ENCODE results near the gene MAP3K21. TPM values are rescaled to one million over a fixed set of nuclear protein-coding genes. Genes with fewer than 3 reads are reported as not detected.

The MAP3K21 gene
- total and polyA plus RNA-seq, 2 donors = 0.94 to 1.3 TPM

DNA sequence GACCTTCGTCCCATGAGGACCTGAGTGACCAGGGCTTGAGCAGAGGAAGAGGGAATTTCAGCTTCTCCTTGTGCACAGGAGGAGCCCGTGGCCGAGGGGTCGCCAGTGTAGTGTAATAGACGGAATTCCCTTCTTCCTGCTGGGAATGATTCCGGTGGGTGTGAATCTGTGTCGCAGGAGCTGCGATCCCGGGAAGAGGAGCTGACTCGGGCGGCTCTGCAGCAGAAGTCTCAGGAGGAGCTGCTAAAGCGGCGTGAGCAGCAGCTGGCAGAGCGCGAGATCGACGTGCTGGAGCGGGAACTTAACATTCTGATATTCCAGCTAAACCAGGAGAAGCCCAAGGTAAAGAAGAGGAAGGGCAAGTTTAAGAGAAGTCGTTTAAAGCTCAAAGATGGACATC, 34.4 kb downstream of the MAP3K21 start:
- WGBS = 95% methylated on average over 19 of the region's 19 CpGs
- H3K4me1 ChIP-seq (ENCODE audit: control insufficient read depth in 2 of 2, insufficient read depth in 2 of 2, low read length in 2 of 2) = no peaks in the 10 kb centered on the region
- no peak overlapping the region for H3K4me3 ChIP-seq (ENCODE audit: low read length in 2 of 2)
- H3K27ac ChIP-seq (ENCODE audit: low read depth in 1 of 2, low read length in 1 of 2) = no peak overlapping the region
- H3K9me3 ChIP-seq (ENCODE audit: control insufficient read depth in 2 of 2, insufficient read depth in 1 of 2, low read length in 1 of 2) = no peaks in the 10 kb centered on the region
- H3K36me3 ChIP-seq (ENCODE audit: control insufficient read depth in 2 of 2, insufficient read depth in 2 of 2, low read length in 1 of 2) = no peaks in the 10 kb centered on the region
- no peak for DNase-seq (ENCODE audit: low read depth in 6 of 9, low spot score in 9 of 9)
- peaks cover 0 to 3% of the 10 kb centered on the region in 2 donors for H3K27me3 ChIP-seq (ENCODE audit: control insufficient read depth in 2 of 2, insufficient read depth in 1 of 2, low read length in 1 of 2)

DNA sequence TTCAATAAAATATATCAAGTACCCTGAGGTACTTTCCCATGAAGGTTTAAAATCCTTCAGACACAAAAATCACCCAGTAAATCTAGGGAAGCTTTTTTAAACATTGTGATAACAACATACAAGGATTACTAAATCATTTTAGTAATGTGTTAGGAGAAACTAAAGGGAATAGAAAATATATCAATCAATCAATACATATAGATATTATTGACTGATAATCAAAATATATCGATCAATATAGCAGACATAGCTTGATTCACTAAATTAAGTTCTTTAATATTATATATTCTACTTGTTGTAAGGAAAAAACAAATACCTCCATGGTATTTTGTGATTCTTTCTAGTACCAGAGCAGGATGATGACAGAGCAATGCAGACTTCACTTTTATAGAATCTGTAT, 35.2 kb downstream of the MAP3K21 start:
- Histone ChIP-seq H3K4me3 (ENCODE audit: low read length in 2 of 2) (no peak overlapping the region), H3K4me1 (ENCODE audit: control insufficient read depth in 2 of 2, insufficient read depth in 2 of 2, low read length in 2 of 2) (no peaks in the 10 kb centered on the region), H3K9me3 (ENCODE audit: control insufficient read depth in 2 of 2, insufficient read depth in 1 of 2, low read length in 1 of 2) (no peaks in the 10 kb centered on the region), H3K27me3 (ENCODE audit: control insufficient read depth in 2 of 2, insufficient read depth in 1 of 2, low read length in 1 of 2) (peaks cover 0 to 3% of the 10 kb centered on the region in 2 donors), H3K27ac (ENCODE audit: low read depth in 1 of 2, low read length in 1 of 2) (no peak overlapping the region), H3K36me3 (ENCODE audit: control insufficient read depth in 2 of 2, insufficient read depth in 2 of 2, low read length in 1 of 2) (no peaks in the 10 kb centered on the region)
- WGBS = 94% methylated on average over 1 of the region's 1 CpG
- DNase-seq (ENCODE audit: low read depth in 6 of 9, low spot score in 9 of 9) = no peak

DNA sequence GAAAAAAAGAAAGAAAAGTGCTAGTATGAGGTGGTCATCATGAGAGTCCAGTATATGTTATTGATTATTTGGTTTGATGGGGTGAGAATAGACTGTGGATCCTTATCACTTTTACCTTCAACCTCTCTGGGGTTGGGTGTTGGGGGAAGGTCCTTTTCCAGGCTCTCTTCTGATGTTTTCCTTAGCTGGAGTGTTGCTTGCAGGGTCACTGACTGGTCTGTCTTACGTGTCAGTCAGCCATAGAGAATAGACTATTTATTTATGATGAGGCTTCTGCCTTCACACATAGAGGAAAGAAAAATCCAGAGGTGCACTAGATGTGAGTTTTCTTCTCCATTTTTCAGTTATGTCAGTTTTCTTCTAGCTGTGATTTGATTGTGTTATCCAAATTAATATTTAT, 36.5 kb downstream of the MAP3K21 start:
- Histone ChIP-seq H3K4me3 (ENCODE audit: low read length in 2 of 2) (no peak overlapping the region), H3K9me3 (ENCODE audit: control insufficient read depth in 2 of 2, insufficient read depth in 1 of 2, low read length in 1 of 2) (no peaks in the 10 kb centered on the region), H3K36me3 (ENCODE audit: control insufficient read depth in 2 of 2, insufficient read depth in 2 of 2, low read length in 1 of 2) (no peaks in the 10 kb centered on the region), H3K4me1 (ENCODE audit: control insufficient read depth in 2 of 2, insufficient read depth in 2 of 2, low read length in 2 of 2) (no peaks in the 10 kb centered on the region), H3K27ac (ENCODE audit: low read depth in 1 of 2, low read length in 1 of 2) (no peak overlapping the region), H3K27me3 (ENCODE audit: control insufficient read depth in 2 of 2, insufficient read depth in 1 of 2, low read length in 1 of 2) (peaks cover 0 to 3% of the 10 kb centered on the region in 2 donors)
- DNase-seq (ENCODE audit: low read depth in 6 of 9, low spot score in 9 of 9) = no peak
- WGBS = 89% methylated on average over 1 of the region's 1 CpG

DNA sequence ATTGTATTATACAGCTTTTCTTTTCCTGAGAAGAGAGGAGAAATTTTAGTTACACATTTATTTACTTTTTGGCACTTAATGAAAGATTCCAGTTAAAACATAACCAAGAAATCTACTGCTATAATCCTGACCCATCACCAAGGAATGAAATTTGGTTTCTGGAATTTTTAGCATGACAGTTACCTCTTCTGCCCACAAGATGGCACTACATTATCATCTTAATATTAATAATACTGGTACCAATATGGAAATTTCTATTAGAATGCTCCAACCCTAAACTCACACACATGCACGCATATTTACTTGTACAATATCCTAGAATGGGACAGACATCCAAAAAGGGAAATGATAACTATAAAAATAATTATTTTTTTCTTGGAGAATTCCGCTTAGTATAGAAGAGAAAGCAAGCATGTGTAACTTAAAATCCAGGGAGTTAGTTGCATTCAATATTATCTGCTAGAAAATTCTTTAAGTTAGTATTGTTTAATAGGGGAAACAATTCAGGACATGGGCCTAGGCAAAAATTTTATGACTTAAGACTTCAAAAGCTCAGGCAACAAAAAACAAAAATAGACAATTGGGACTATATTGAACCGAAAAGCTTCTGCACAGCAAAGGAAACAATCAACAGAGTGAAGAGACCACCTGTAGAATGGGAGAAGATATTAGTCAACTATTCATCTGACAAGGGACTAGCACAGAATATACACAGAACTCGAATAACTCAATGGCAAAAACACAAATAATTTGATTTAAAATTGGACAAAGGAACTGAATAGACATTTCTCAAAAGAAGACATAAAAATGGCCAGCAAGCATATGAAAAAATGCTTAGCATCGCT, 37.4 kb downstream of the MAP3K21 start:
- peaks cover 0 to 3% of the 10 kb centered on the region in 2 donors for H3K27me3 ChIP-seq (ENCODE audit: control insufficient read depth in 2 of 2, insufficient read depth in 1 of 2, low read length in 1 of 2)
- no peak overlapping the region for H3K4me3 ChIP-seq (ENCODE audit: low read length in 2 of 2)
- H3K36me3 ChIP-seq (ENCODE audit: control insufficient read depth in 2 of 2, insufficient read depth in 2 of 2, low read length in 1 of 2) = no peaks in the 10 kb centered on the region
- 90% methylated on average over 5 of the region's 5 CpGs for WGBS
- no peaks in the 10 kb centered on the region for H3K9me3 ChIP-seq (ENCODE audit: control insufficient read depth in 2 of 2, insufficient read depth in 1 of 2, low read length in 1 of 2)
- no peak for DNase-seq (ENCODE audit: low read depth in 6 of 9, low spot score in 9 of 9)
- H3K27ac ChIP-seq (ENCODE audit: low read depth in 1 of 2, low read length in 1 of 2) = no peak overlapping the region
- no peaks in the 10 kb centered on the region for H3K4me1 ChIP-seq (ENCODE audit: control insufficient read depth in 2 of 2, insufficient read depth in 2 of 2, low read length in 2 of 2)

DNA sequence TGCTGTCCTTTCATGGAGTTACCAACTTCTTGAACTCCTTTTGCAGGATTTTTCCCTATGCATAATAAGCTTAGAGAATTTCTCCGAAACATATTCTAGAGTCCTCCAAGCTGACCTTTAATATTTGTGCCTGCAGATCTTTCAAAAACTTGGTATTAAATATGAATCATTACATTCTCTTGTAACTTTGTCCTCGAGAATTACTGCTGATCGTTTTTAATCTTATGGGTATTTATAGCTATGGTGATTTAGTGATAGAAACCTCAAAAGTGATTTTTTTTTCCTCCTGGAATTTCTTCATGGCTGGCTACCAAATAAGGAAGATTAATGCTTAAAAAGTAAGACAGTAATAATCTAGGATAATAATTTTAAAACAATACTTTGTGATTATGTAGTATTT, 39.1 kb downstream of the MAP3K21 start:
- Histone ChIP-seq H3K27me3 (ENCODE audit: control insufficient read depth in 2 of 2, insufficient read depth in 1 of 2, low read length in 1 of 2) (peaks cover 0 to 3% of the 10 kb centered on the region in 2 donors), H3K4me1 (ENCODE audit: control insufficient read depth in 2 of 2, insufficient read depth in 2 of 2, low read length in 2 of 2) (no peaks in the 10 kb centered on the region), H3K27ac (ENCODE audit: low read depth in 1 of 2, low read length in 1 of 2) (no peak overlapping the region), H3K9me3 (ENCODE audit: control insufficient read depth in 2 of 2, insufficient read depth in 1 of 2, low read length in 1 of 2) (no peaks in the 10 kb centered on the region), H3K4me3 (ENCODE audit: low read length in 2 of 2) (no peak overlapping the region), H3K36me3 (ENCODE audit: control insufficient read depth in 2 of 2, insufficient read depth in 2 of 2, low read length in 1 of 2) (no peaks in the 10 kb centered on the region)
- no peak for DNase-seq (ENCODE audit: low read depth in 6 of 9, low spot score in 9 of 9)
- 95% methylated on average over 3 of the region's 3 CpGs for WGBS

DNA sequence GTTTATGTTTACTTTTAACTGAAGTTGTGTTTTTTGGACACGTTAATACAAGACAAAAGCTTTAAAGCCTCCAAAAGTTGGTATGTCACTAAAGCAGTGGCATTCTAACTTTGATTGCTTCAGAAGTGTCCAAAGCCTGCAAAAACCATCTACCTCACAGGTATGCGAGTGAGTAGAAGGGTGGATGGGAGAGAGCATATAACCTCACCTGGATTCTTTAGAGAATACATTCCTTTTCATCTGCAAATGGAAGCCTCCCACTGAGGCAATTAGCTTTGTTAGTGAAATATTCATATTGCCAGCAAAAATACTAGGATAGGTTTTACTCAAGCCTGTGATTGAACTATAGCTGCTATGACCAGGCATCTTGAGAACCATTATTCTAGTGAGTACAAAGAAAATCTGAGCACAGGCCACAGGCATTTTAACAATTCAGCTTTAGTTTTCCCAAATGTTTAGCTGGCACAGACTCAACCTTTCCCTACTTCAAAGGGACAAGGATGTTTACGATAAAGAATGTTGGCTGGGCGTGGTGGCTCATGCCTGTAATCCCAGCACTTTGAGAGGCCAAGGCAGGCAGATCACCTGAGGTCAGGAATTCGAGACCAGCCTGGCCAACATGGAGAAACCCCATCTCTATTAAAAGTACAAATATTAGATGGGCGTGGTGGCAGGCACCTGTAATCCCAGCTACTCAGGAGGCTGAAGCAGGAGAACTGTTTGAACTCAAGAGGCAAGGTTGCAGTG, 39.7 kb downstream of the MAP3K21 start:
- 95% methylated on average over 6 of the region's 6 CpGs for WGBS
- no peak overlapping the region for H3K4me3 ChIP-seq (ENCODE audit: low read length in 2 of 2)
- no peaks in the 10 kb centered on the region for H3K9me3 ChIP-seq (ENCODE audit: control insufficient read depth in 2 of 2, insufficient read depth in 1 of 2, low read length in 1 of 2)
- no peak overlapping the region for H3K27ac ChIP-seq (ENCODE audit: low read depth in 1 of 2, low read length in 1 of 2)
- H3K4me1 ChIP-seq (ENCODE audit: control insufficient read depth in 2 of 2, insufficient read depth in 2 of 2, low read length in 2 of 2) = no peaks in the 10 kb centered on the region
- no peaks in the 10 kb centered on the region for H3K27me3 ChIP-seq (ENCODE audit: control insufficient read depth in 2 of 2, insufficient read depth in 1 of 2, low read length in 1 of 2)
- H3K36me3 ChIP-seq (ENCODE audit: control insufficient read depth in 2 of 2, insufficient read depth in 2 of 2, low read length in 1 of 2) = no peaks in the 10 kb centered on the region
- no peak for DNase-seq (ENCODE audit: low read depth in 6 of 9, low spot score in 9 of 9)

DNA sequence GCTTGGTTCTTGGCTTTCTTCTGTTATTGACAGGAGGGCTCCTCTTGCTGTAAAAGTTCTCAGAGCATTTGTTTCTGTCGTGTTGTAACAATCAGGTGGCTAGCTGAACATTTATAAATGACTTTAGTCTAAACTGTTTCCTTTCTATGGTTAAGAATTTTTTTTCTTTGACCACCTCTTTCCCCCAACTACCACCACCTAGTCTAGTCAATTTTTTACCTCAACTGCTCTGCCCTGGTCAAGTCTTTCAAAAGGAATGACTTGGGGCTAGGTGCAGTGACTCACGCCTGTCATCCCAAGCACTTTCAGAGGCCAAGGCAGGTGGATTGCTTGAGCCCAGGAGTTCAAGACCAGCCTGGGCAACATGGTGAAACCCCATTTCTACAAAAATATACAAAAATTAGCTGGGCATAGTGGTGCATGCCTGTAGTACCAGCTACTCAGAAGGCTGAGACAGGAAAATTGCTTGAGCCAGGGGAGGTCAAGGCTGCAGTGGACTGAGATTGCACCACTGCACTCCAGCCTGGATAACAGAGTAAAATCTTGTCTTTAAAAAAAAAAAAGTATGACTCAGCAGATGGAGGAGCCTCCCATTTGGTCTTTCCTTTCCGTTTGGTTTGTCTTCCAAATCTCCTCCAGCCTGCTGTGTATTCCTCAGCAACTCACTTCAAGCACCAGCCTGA, 40.7 kb downstream of the MAP3K21 start:
- no peaks in the 10 kb centered on the region for H3K27me3 ChIP-seq (ENCODE audit: control insufficient read depth in 2 of 2, insufficient read depth in 1 of 2, low read length in 1 of 2)
- no peak overlapping the region for H3K4me3 ChIP-seq (ENCODE audit: low read length in 2 of 2)
- WGBS = 87% methylated on average over 3 of the region's 3 CpGs
- no peaks in the 10 kb centered on the region for H3K4me1 ChIP-seq (ENCODE audit: control insufficient read depth in 2 of 2, insufficient read depth in 2 of 2, low read length in 2 of 2)
- no peaks in the 10 kb centered on the region for H3K9me3 ChIP-seq (ENCODE audit: control insufficient read depth in 2 of 2, insufficient read depth in 1 of 2, low read length in 1 of 2)
- no peaks in the 10 kb centered on the region for H3K36me3 ChIP-seq (ENCODE audit: control insufficient read depth in 2 of 2, insufficient read depth in 2 of 2, low read length in 1 of 2)
- no peak overlapping the region for H3K27ac ChIP-seq (ENCODE audit: low read depth in 1 of 2, low read length in 1 of 2)
- DNase-seq (ENCODE audit: low read depth in 6 of 9, low spot score in 9 of 9) = no peak

DNA sequence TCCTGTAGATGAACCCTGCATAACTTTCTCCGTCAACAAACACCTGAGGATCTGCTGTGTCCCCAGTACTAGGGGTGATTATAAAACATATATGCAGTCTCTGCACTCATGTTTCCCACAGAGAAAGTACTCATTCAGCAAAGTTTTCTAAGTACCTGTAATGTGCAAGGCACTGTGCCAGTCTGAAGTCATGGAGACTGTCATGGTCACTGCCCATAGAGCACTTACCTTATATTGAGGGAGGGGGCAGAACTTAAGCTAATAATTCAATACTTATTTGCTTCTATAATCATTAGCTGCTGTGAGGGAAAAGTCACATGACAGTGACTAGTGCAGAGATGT, 41.2 kb downstream of the MAP3K21 start:
- no peaks in the 10 kb centered on the region for H3K4me1 ChIP-seq (ENCODE audit: control insufficient read depth in 2 of 2, insufficient read depth in 2 of 2, low read length in 2 of 2)
- no peak for DNase-seq (ENCODE audit: low read depth in 6 of 9, low spot score in 9 of 9)
- no peaks in the 10 kb centered on the region for H3K9me3 ChIP-seq (ENCODE audit: control insufficient read depth in 2 of 2, insufficient read depth in 1 of 2, low read length in 1 of 2)
- 98% methylated on average over 1 of the region's 1 CpG for WGBS
- no peaks in the 10 kb centered on the region for H3K27me3 ChIP-seq (ENCODE audit: control insufficient read depth in 2 of 2, insufficient read depth in 1 of 2, low read length in 1 of 2)
- H3K27ac ChIP-seq (ENCODE audit: low read depth in 1 of 2, low read length in 1 of 2) = no peak overlapping the region
- H3K4me3 ChIP-seq (ENCODE audit: low read length in 2 of 2) = no peak overlapping the region
- H3K36me3 ChIP-seq (ENCODE audit: control insufficient read depth in 2 of 2, insufficient read depth in 2 of 2, low read length in 1 of 2) = no peaks in the 10 kb centered on the region

Measured in thymus (tissue), 11 donors.